ENCODE data around the gene RAD51C. TPM values are rescaled to one million over a fixed set of nuclear protein-coding genes. Genes with fewer than 3 reads are reported as not detected.
A peak's percentile ranks its signal among the peaks of the same experiment; 100 is the strongest.
"Not testable (repeated sequence)": the region's sequence is repeated elsewhere in the genome, so short reads cannot be mapped to it uniquely, and the experiment has no call there.

The RAD51C gene
- total RNA-seq, 1 experiment from 2014 or later: 51.3 TPM

DNA sequence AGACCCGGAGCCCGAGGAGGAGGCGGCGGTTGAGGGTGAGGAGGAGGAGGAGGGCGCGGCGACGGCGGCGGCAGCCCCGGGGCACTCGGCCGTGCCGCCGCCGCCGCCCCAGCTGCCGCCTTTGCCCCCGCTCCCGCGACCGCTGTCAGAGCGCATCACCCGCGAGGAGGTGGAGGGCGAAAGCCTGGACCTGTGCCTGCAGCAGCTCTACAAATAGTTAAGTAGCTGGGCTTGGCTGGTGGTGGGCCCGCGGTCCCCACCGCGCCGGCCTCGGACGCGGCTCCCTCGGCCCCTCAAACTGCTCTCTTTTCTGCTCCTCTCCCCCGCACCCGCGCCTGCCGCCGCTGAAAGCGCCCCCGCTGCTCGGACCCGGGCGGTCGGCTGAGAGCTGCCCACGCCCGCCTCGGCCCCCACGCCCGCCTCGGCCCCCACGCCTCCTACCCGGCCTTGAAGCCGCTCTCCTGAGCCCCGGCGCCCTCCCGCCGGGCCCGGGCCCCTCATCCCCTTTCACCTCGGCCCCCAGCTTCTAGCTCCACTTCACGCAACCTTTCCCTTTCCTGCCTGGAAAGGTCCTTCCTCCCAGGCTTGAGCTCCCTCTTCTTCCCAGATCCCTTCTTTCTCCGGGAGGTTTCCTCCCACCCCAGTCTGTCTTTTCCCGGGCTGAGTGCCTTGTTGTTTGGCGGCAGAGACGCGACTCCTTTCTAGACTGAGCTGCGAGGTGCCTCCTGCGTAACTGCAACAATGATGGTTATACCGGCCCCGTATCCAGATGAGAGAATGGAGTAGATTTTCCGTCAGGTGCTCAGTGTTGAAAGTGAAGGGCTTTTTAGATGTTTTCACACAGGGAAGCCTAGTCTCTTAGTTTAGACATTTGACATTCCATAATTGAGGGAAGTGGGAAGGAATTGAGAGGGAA, 64.1 kb downstream of the RAD51C start:
- H3K27me3 ChIP-seq: peaks cover 30% of the 10 kb centered on the region

GRCh38 chr17:58757162-58757613, 64.8 kb downstream of the RAD51C start:
- H3K4me3 ChIP-seq: peak overlapping the region; percentile 66
- DNase-seq: no peak
- peaks cover 30% of the 10 kb centered on the region for H3K27me3 ChIP-seq
- H3K9me3 ChIP-seq: no peaks in the 10 kb centered on the region
- H3K36me3 ChIP-seq: no peaks in the 10 kb centered on the region

More for the DNA sequence above, 64.1 kb downstream of the RAD51C start:
- Histone ChIP-seq H3K36me3 (no peaks in the 10 kb centered on the region), H3K9me3 (no peaks in the 10 kb centered on the region), H3K4me3 (peak overlapping the region; percentile 66)
- peak; percentile 32 for DNase-seq

- Histone ChIP-seq H3K27me3 (peaks cover 30% of the 10 kb centered on the region), H3K4me3 (no peak overlapping the region), H3K9me3 (no peaks in the 10 kb centered on the region), H3K36me3 (no peaks in the 10 kb centered on the region)
- DNase-seq: no peak
Measured at GRCh38 chr17:58758890-58759289, 66.5 kb downstream of the RAD51C start.

DNA sequence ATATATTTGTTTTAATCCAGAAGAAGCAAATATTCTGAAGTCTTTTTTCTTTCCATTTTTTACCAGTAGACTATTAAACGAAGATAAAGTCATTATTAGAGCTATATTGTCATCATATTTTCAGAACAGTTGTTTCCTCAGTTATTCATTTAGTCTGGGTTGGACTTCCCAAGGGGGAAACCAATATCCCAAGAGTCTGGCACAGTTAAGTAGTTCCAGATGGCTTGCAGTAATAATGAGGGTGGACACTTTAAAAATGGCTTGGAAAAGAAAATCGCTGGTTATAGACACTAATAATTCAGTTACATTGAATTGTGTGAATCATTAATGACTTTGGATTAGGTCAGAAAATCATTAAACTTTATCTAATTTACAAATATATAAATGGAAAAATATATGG, 67.1 kb downstream of the RAD51C start:
- no peaks in the 10 kb centered on the region for H3K36me3 ChIP-seq
- peaks cover 29% of the 10 kb centered on the region for H3K27me3 ChIP-seq
- H3K4me3 ChIP-seq: no peak overlapping the region
- H3K9me3 ChIP-seq: no peaks in the 10 kb centered on the region
- DNase-seq: no peak

GRCh38 chr17:58760248-58760647, 67.8 kb downstream of the RAD51C start:
- Histone ChIP-seq H3K9me3 (no peaks in the 10 kb centered on the region), H3K4me3 (no peak overlapping the region), H3K27me3 (peaks cover 23% of the 10 kb centered on the region), H3K36me3 (no peaks in the 10 kb centered on the region)
- DNase-seq: no peak

- Histone ChIP-seq H3K4me3 (no peak overlapping the region), H3K36me3 (no peaks in the 10 kb centered on the region), H3K27me3 (peaks cover 9% of the 10 kb centered on the region), H3K9me3 (no peaks in the 10 kb centered on the region)
- DNase-seq: no peak
Measured at GRCh38 chr17:58763263-58763662, 70.9 kb downstream of the RAD51C start.

GRCh38 chr17:58764373-58764772, 72.0 kb downstream of the RAD51C start:
- DNase-seq: no peak
- Histone ChIP-seq H3K36me3 (no peaks in the 10 kb centered on the region), H3K9me3 (no peaks in the 10 kb centered on the region), H3K4me3 (no peak overlapping the region), H3K27me3 (peaks cover 9% of the 10 kb centered on the region)

GRCh38 chr17:58778482-58778881, 86.1 kb downstream of the RAD51C start:
- not testable (repeated sequence) for H3K27me3 ChIP-seq, H3K9me3 ChIP-seq, DNase-seq, H3K36me3 ChIP-seq, H3K4me3 ChIP-seq

DNA sequence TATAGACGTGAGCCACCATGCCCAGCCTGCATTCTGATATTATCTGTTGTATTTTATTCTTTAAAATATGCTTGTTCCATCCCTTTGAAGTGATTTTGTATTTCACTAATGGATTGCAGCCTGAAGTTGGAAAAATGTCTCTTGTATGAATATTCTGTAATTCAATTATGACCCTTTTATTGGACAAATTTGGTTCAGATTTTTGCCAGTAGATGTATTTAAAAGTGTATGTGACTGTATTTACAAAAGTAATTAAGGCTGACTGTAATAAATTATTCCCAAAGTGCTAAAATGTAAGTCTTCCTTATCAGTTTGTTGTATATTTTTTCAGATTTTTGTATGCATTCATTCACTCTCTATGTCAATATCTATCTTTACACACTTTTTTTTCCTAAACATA, 87.0 kb downstream of the RAD51C start:
- DNase-seq: no peak
- Histone ChIP-seq H3K4me3 (no peak overlapping the region), H3K27me3 (no peaks in the 10 kb centered on the region), H3K36me3 (no peaks in the 10 kb centered on the region), H3K9me3 (no peaks in the 10 kb centered on the region)

- Histone ChIP-seq H3K36me3 (no peaks in the 10 kb centered on the region), H3K27me3 (no peaks in the 10 kb centered on the region), H3K4me3 (no peak overlapping the region), H3K9me3 (no peaks in the 10 kb centered on the region)
- no peak for DNase-seq
Measured at GRCh38 chr17:58783380-58783779, 91.0 kb downstream of the RAD51C start.

- H3K9me3 ChIP-seq: no peaks in the 10 kb centered on the region
- H3K36me3 ChIP-seq: no peaks in the 10 kb centered on the region
- DNase-seq: no peak
- H3K4me3 ChIP-seq: no peak overlapping the region
- H3K27me3 ChIP-seq: no peaks in the 10 kb centered on the region
Measured at GRCh38 chr17:58785097-58785496, 92.7 kb downstream of the RAD51C start.

Other genes starting within 250 kb of the RAD51C start
- gene HSF5, start 204.2 kb upstream of the RAD51C start, total RNA-seq (2014; rRNA removed; shearing (Covaris generic); ENCODE audit: low replicate concordance): not detected in 2 replicates
- gene MTMR4, start 178.0 kb upstream of the RAD51C start, total RNA-seq (2014; rRNA removed; shearing (Covaris generic); ENCODE audit: low replicate concordance): 17.6 and 26.4 TPM in 2 replicates
- 0.03 TPM in 1 of 2 replicates, not detected in the other for gene TEX14, start 557 bp upstream of the RAD51C start, total RNA-seq (2014; rRNA removed; shearing (Covaris generic); ENCODE audit: low replicate concordance)
- 0.76 and 0.99 TPM in 2 replicates for gene PPM1E, start 63.3 kb downstream of the RAD51C start, total RNA-seq (2014; rRNA removed; shearing (Covaris generic); ENCODE audit: low replicate concordance)